Caco-2 (cell line): ENCODE data around the gene MVB12B. TPM values are rescaled to one million over a fixed set of nuclear protein-coding genes. Genes with fewer than 3 reads are reported as not detected.
A peak's percentile ranks its signal among the peaks of the same experiment; 100 is the strongest.

Experiments
- BruUV-seq: library from RNA; stranded (reverse); fragments of 400-500 nt; replicated peaks from 2 replicates; lab custom pipeline; 2021; lab: Mats Ljungman, UMichigan
- CTCF ChIA-PET: fragments of 300-600 bp; sonication (Branson Sonifier 250); formaldehyde crosslinking; loops from one replicate; lab custom pipeline; 2022; ENCODE audit warnings: antibody characterized with exemption; lab: Charles Lee
- POLR2A ChIA-PET: fragments of 300-600 bp; sonication (Branson Sonifier 250); formaldehyde crosslinking; loops from one replicate; lab custom pipeline; 2022; ENCODE audit warnings: antibody characterized with exemption; lab: Charles Lee
- DNase-seq, 2 experiments: peaks; one replicate each; pipeline versions ENCODE4 v3.0.0 to v3.0.0-alpha.2; 2020 to 2022
- H3K27me3 ChIP-seq: replicated peaks from 2 replicates; pipeline ENCODE4 v1.6.0; 2011; ENCODE audit warnings: low read length; ENCODE audit not compliant: control insufficient read depth, insufficient read depth
- H3K36me3 ChIP-seq: 2 replicates; pipeline ENCODE4 v1.5.1; 2011; ENCODE audit warnings: low read length; ENCODE audit not compliant: control insufficient read depth, insufficient read depth
- H3K4me1 ChIP-seq: fragments of 250-450 bp; sonication (Bioruptor Pico); 2 replicates; pipeline ENCODE4 v1.5.1; 2020; ENCODE audit warnings: mild to moderate bottlenecking
- H3K4me3 ChIP-seq: 2 replicates; pipeline ENCODE4 v1.5.1; 2011; ENCODE audit warnings: low read depth, mild to moderate bottlenecking, control low read depth, low read length
- H3K9me3 ChIP-seq: fragments of 250-450 bp; sonication (Bioruptor Pico); 2 replicates; pipeline ENCODE4 v1.5.1; 2020; ENCODE audit warnings: mild to moderate bottlenecking, moderate library complexity
- H3K27ac Mint-ChIP-seq: one replicate; pipeline ENCODE4 v1.8.0; 2022; ENCODE audit warnings: mixed read lengths; ENCODE audit not compliant: unreplicated experiment
- H3K27me3 Mint-ChIP-seq: one replicate; pipeline ENCODE4 v1.8.0; 2022; ENCODE audit warnings: mixed read lengths; ENCODE audit not compliant: insufficient read depth, unreplicated experiment
- H3K36me3 Mint-ChIP-seq: one replicate; pipeline ENCODE4 v1.8.0; 2022; ENCODE audit warnings: mild to moderate bottlenecking, mixed read lengths; ENCODE audit not compliant: insufficient read depth, unreplicated experiment
- H3K4me1 Mint-ChIP-seq: one replicate; pipeline ENCODE4 v1.8.0; 2022; ENCODE audit warnings: low read depth, mixed read lengths; ENCODE audit not compliant: unreplicated experiment
- H3K4me3 Mint-ChIP-seq: one replicate; pipeline ENCODE4 v1.8.0; 2022; ENCODE audit warnings: mild to moderate bottlenecking, moderate library complexity, mixed read lengths; ENCODE audit not compliant: unreplicated experiment
- H3K9me3 Mint-ChIP-seq: one replicate; pipeline ENCODE4 v1.8.0; 2022; ENCODE audit warnings: mixed read lengths; ENCODE audit not compliant: unreplicated experiment
- CTCF ChIP-seq, 2 experiments: fragments of 200-600 bp in 1 of 2; IDR thresholded peaks; 1 replicate in 1 of 2; 2 replicates in 1 of 2; pipeline versions ENCODE4 v1.5.1 to v1.8.0; 2011 to 2022; ENCODE audit warnings: antibody characterized with exemption in 1 of 2, control low read depth in 1 of 2, inconsistent platforms in 1 of 2, low read depth in 1 of 2, low read length in 1 of 2, mild to moderate bottlenecking in 1 of 2, moderate library complexity in 1 of 2; ENCODE audit not compliant: insufficient read depth in 1 of 2, severe bottlenecking in 1 of 2, unreplicated experiment in 1 of 2
- intact Hi-C: fragments of 100-400 bp; cut with micrococcal nuclease; formaldehyde crosslinking; loops from one replicate; pipeline ENCODE4 v1.10.0; 2022; ENCODE audit not compliant: unreplicated experiment
- total RNA-seq: library from RNA; stranded (reverse); gene quantifications from 2 replicates; pipeline ENCODE4 v1.2.3, GENCODE V29; 2022

Gene MVB12B
- total RNA-seq, 1 experiment from 2014 or later = 24.4 TPM

- ChIA-PET POLR2A (no interaction called here), CTCF (no interaction called here)
- DNase-seq = no peak
- no peaks in the 10 kb centered on the region for H3K4me1 Mint-ChIP-seq
- no peaks in the 10 kb centered on the region; the same call in 1 of the 2 replicates for H3K36me3 ChIP-seq
- H3K27ac Mint-ChIP-seq = no peak overlapping the region
- no peak overlapping the region for H3K4me3 Mint-ChIP-seq
- no peaks in the 10 kb centered on the region for H3K27me3 Mint-ChIP-seq
- no peak overlapping the region for H3K4me3 ChIP-seq
- no peaks in the 10 kb centered on the region for H3K9me3 Mint-ChIP-seq
- TF ChIP-seq CTCF (IDR thresholded peaks at IDR 0.05; ENCODE audit: insufficient read depth in 1 of 2, low read depth in 1 of 2, low read length in 1 of 2, severe bottlenecking in 1 of 2, unreplicated experiment in 1 of 2) = no peak
- H3K36me3 Mint-ChIP-seq = peaks cover 3% of the 10 kb centered on the region
- intact Hi-C loops = no loop called here
- H3K4me1 ChIP-seq = no peaks in the 10 kb centered on the region
- H3K9me3 ChIP-seq = no peaks in the 10 kb centered on the region
- no TSS peak for BruUV-seq
- no peaks in the 10 kb centered on the region for H3K27me3 ChIP-seq
These were observed 139.3 kb downstream of the MVB12B start for GRCh38 chr9:126465977-126466376.

- H3K27me3 ChIP-seq = no peaks in the 10 kb centered on the region
- POLR2A ChIA-PET = no interaction called here
- no TSS peak for BruUV-seq
- intact Hi-C loops = no loop called here
- Mint-ChIP-seq H3K4me3 (no peak overlapping the region), H3K9me3 (no peaks in the 10 kb centered on the region), H3K4me1 (no peaks in the 10 kb centered on the region), H3K27me3 (no peaks in the 10 kb centered on the region), H3K27ac (peak overlapping the region; percentile 36), H3K36me3 (no peaks in the 10 kb centered on the region)
- no peaks in the 10 kb centered on the region for H3K36me3 ChIP-seq
- no peak for DNase-seq
- CTCF ChIA-PET = interaction anchor here (0.9 kb wide), 1 partner anchor 33 kb away, joined by 7 read pairs; no protein-coding TSS in a partner anchor
- no peak for TF ChIP-seq CTCF (IDR thresholded peaks at IDR 0.05; ENCODE audit: insufficient read depth in 1 of 2, low read depth in 1 of 2, low read length in 1 of 2, severe bottlenecking in 1 of 2, unreplicated experiment in 1 of 2)
- H3K9me3 ChIP-seq = no peaks in the 10 kb centered on the region
- no peaks in the 10 kb centered on the region for H3K4me1 ChIP-seq
- no peak overlapping the region for H3K4me3 ChIP-seq
These were observed 141.7 kb downstream of the MVB12B start for GRCh38 chr9:126468141-126468825.

- TF ChIP-seq CTCF (IDR thresholded peaks at IDR 0.05; ENCODE audit: insufficient read depth in 1 of 2, low read depth in 1 of 2, low read length in 1 of 2, severe bottlenecking in 1 of 2, unreplicated experiment in 1 of 2) = no peak
- Histone ChIP-seq H3K9me3 (no peaks in the 10 kb centered on the region), H3K36me3 (no peaks in the 10 kb centered on the region), H3K27me3 (no peaks in the 10 kb centered on the region), H3K4me3 (no peak overlapping the region), H3K4me1 (no peaks in the 10 kb centered on the region)
- BruUV-seq = no TSS peak
- POLR2A ChIA-PET = no interaction called here
- Mint-ChIP-seq H3K4me3 (no peak overlapping the region), H3K36me3 (peaks cover 5% of the 10 kb centered on the region), H3K27ac (no peak overlapping the region), H3K4me1 (peaks cover 7% of the 10 kb centered on the region), H3K9me3 (no peaks in the 10 kb centered on the region), H3K27me3 (no peaks in the 10 kb centered on the region)
- no peak for DNase-seq
- intact Hi-C loops = no loop called here
- CTCF ChIA-PET = no interaction called here
These were observed 143.8 kb downstream of the MVB12B start for GRCh38 chr9:126470241-126470993.
